GM19463 (cell line): ENCODE data around the gene SLC2A5.

Experiments
- ATAC-seq: cut with Tn5 transposase; IDR thresholded peaks from one replicate; pipeline ENCODE4 v1.9.1; 2021; ENCODE audit warnings: mild to moderate bottlenecking, moderate library complexity; ENCODE audit not compliant: unreplicated experiment

The SLC2A5 gene

GRCh38 chr1:9093091-9093490, 23.7 kb upstream of the SLC2A5 start:
- ATAC-seq: no peak

- ATAC-seq: no peak
Measured at GRCh38 chr1:9088807-9089206, 19.4 kb upstream of the SLC2A5 start.

- no peak for ATAC-seq
Measured at GRCh38 chr1:9087411-9088125, 18.1 kb upstream of the SLC2A5 start.

GRCh38 chr1:9086796-9087195, 17.4 kb upstream of the SLC2A5 start:
- ATAC-seq: no peak

GRCh38 chr1:9086045-9086444, 16.6 kb upstream of the SLC2A5 start:
- no peak for ATAC-seq

- ATAC-seq: no peak
Measured at GRCh38 chr1:9085306-9085940, 16.0 kb upstream of the SLC2A5 start.

- no peak for ATAC-seq
Measured at GRCh38 chr1:9084906-9085305, 15.5 kb upstream of the SLC2A5 start.

- no peak for ATAC-seq
Measured at GRCh38 chr1:9081473-9081872, 12.0 kb upstream of the SLC2A5 start.

- no peak for ATAC-seq
Measured at GRCh38 chr1:9080705-9081291, 11.4 kb upstream of the SLC2A5 start.

- ATAC-seq: no peak
Measured at GRCh38 chr1:9079988-9080704, 10.7 kb upstream of the SLC2A5 start.

GRCh38 chr1:9078752-9079500, 9.5 kb upstream of the SLC2A5 start:
- no peak for ATAC-seq

GRCh38 chr1:9078015-9078751, 8.7 kb upstream of the SLC2A5 start:
- peak; percentile 51 for ATAC-seq

GRCh38 chr1:9075022-9075421, 5.6 kb upstream of the SLC2A5 start:
- ATAC-seq: no peak

- ATAC-seq: no peak
Measured at GRCh38 chr1:9073143-9073542, 3.7 kb upstream of the SLC2A5 start.

- ATAC-seq: no peak
Measured at GRCh38 chr1:9071554-9072235, 2.3 kb upstream of the SLC2A5 start.

GRCh38 chr1:9070486-9070885, 1.1 kb upstream of the SLC2A5 start:
- ATAC-seq: no peak

- ATAC-seq: no peak
Measured at GRCh38 chr1:9068981-9069325, 482 bp downstream of the SLC2A5 start.

- ATAC-seq: no peak
Measured at GRCh38 chr1:9066945-9067807, 2.3 kb downstream of the SLC2A5 start.

GRCh38 chr1:9065213-9065751, 4.2 kb downstream of the SLC2A5 start:
- no peak for ATAC-seq
